Measurements from ENCODE around the gene MIGA2.

MIGA2 gene

DNA sequence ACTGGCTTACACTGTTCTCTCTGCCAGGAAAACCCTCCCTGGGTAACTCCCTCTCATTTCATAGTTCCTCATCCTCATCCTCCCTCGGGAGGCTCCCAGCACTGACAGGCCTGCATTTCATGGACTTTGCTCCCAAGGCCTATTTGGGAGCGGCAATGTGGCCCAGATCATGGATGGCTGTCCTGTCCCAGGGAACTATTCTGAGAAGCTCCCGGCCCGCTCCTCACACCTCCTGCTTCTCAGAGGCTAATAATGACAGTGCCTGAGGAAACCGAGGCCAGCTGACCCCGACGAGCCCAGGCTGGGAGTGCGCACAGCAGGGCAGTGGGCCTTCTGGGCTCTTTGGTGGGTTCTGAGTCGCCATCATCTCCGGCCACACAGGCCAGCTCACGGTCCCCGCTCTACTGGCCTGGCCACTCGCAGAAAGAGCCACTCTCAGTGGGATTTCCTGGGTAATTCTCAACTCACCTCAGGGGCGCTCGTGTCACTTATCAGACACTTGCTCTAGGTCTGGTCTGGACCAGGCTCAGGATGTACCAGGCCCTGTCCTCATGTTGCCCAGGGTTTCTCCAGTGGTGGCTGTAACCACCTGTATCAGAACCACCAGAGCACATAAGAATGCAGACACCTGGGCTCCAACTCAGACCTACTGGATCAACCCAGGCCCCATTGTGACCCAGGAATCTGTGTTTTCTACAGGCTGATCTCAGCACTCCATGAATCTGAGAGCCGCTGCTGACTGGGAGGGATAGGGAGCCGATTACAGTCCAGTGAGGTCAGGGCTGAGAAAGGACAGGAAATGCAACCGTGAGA is 42.5 kb downstream of the MIGA2 start:
- H3K4me3 ChIP-seq (replicated peaks; ENCODE audit: low read depth, low read length), result no peak overlapping the region
- no peak for DNase-seq (ENCODE audit: extremely low read depth, low read depth)
- TF ChIP-seq, protein P1, sequence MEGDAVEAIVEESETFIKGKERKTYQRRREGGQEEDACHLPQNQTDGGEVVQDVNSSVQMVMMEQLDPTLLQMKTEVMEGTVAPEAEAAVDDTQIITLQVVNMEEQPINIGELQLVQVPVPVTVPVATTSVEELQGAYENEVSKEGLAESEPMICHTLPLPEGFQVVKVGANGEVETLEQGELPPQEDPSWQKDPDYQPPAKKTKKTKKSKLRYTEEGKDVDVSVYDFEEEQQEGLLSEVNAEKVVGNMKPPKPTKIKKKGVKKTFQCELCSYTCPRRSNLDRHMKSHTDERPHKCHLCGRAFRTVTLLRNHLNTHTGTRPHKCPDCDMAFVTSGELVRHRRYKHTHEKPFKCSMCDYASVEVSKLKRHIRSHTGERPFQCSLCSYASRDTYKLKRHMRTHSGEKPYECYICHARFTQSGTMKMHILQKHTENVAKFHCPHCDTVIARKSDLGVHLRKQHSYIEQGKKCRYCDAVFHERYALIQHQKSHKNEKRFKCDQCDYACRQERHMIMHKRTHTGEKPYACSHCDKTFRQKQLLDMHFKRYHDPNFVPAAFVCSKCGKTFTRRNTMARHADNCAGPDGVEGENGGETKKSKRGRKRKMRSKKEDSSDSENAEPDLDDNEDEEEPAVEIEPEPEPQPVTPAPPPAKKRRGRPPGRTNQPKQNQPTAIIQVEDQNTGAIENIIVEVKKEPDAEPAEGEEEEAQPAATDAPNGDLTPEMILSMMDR (IDR thresholded peaks at IDR 0.05; ENCODE audit: low read depth, low read length, missing control alignments), result no peak

DNA sequence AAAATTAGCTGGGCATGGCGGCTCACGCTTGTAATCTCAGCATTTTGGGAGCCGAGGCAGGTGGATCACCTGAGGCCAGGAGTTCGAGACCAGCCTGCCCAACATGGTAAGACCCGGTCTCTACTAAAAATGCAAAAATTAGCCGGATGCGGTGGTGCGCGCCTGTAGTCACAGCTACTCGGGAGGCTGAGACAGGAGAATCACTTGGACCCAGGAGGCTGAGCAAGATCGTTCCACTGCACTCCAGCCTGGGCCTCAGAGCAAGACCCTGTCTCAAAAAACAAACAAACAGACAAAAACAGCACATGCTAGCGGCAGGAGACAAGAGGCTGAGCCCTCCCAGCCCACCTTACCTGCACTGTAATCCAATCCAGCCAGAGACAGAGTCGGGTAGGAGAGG is 43.4 kb downstream of the MIGA2 start:
- no peak for DNase-seq (ENCODE audit: extremely low read depth, low read depth)
- TF ChIP-seq, protein P1 (IDR thresholded peaks at IDR 0.05; ENCODE audit: low read depth, low read length, missing control alignments), result no peak
- peak overlapping the region; percentile 80 for H3K4me3 ChIP-seq (replicated peaks; ENCODE audit: low read depth, low read length)

DNA sequence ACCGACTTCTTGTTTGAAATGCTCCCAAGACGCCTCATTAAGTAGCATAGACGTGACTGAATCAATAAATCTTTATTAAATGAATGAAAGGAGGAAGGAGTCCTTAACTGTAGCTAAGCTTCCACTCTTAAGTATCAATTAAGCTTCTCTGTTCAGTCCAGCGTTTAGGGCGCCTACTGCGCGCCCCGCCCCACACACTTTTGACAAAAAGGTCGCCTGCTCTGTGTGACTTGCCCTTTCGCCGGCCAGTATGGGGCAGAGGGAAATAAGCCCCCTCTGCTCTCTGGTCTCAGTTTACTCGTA is 43.8 kb downstream of the MIGA2 start:
- H3K4me3 ChIP-seq (replicated peaks; ENCODE audit: low read depth, low read length), result peak overlapping the region; percentile 80
- TF ChIP-seq, protein P1 (IDR thresholded peaks at IDR 0.05; ENCODE audit: low read depth, low read length, missing control alignments), result no peak
- DNase-seq (ENCODE audit: extremely low read depth, low read depth), result no peak

DNA sequence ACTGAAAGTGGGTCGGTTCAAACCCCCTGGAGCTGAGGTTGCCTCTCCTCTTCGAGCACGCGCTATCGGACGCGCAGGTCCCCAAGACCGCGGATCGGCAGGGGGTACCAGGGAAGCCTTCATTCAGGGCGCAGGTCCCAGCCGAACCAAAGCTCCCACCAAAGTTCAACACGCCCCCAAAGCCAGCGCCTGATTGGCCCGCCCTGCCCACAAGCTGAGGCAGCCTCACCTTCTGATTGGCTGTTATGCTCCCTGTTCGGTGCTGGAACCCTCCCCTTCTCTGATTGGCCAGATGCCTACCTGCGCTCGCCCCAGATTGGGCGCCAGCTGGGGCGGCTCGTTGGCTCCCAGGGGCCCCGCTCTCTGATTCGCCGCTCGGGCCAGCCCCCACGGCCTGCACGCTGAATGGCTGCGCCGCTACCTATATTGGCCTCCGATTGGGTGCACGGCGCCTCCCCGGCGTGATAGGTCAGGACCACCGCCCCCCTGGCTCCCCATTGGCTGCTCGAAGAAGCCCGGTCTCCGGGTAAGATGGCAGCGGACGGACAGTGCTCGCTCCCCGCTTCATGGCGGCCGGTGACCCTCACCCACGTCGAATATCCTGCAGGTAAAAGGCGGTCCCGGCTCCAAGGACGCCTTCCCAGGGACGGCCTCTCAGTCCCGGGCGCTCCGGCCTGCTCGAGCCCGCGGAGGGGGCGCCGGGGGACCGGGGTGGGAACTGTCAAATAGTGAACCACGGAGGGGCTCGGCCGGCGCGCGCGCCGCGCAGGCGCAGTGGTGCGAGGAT is 44.4 kb downstream of the MIGA2 start, which contains the start of gene DOLPP1:
Gene DOLPP1, plus strand, starts transcription at position 511 of the 787 bp plus-strand sequence. Its CDS starts 21 bp downstream, at position 532.
- TF ChIP-seq, protein P1 (IDR thresholded peaks at IDR 0.05; ENCODE audit: low read depth, low read length, missing control alignments), result no peak
- DNase-seq (ENCODE audit: extremely low read depth, low read depth), result peak; percentile 95
- peak within 1 kb of the TSS; percentile 80 for H3K4me3 ChIP-seq (replicated peaks; ENCODE audit: low read depth, low read length)

DNA sequence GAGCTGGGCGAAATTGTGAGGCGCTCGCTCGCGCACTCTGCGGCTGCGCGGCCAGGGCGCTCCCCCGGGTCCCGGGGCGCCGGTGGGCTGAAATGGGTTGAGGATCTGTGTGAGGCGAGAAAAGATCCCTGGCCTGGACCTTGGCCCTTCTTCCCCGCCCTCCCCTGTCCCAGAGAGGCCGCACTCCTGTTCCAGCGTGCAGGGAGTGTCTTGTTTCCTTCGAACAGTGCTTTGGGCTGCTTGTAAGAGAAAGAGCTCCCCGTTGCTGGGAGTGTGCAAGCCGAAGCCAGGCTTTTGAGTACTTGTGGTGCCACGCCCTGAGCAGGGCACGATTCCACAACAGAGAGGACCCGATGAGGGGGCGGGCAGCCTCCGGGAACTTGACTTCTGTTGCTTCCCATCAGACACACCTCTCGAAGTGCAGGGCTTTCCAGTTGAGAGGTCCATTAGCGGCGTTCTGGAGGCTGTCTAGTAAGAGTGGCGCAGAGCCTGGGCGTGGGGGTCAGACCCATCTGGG is 45.0 kb downstream of the MIGA2 start:
- peak overlapping the region; percentile 80 for H3K4me3 ChIP-seq (replicated peaks; ENCODE audit: low read depth, low read length)
- TF ChIP-seq, protein P1 (IDR thresholded peaks at IDR 0.05; ENCODE audit: low read depth, low read length, missing control alignments), result no peak
- DNase-seq (ENCODE audit: extremely low read depth, low read depth), result no peak

DNA sequence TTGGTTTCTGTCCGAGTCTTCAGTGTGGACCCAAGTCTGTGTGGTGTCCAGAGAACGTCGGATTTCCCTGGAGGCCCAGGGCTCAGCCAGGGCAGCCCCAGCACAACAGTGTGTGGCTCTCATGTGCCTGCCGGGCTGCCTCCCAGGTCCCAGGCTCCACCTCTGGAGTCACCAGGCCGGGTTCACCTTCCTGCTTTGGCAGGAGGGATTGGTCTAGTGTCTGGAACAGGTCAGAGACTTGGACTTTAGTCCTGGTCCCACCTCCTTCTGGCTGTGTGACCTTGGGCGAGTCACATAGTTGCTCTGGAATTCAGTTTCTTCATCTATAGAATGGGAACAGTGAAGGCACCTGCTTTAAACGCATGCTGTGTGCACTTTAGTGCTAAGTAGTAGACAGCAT is 47.7 kb downstream of the MIGA2 start:
- TF ChIP-seq, protein P1 (IDR thresholded peaks at IDR 0.05; ENCODE audit: low read depth, low read length, missing control alignments), result no peak

More for the DNA sequence above, 47.7 kb downstream of the MIGA2 start:
- H3K4me3 ChIP-seq (replicated peaks; ENCODE audit: low read depth, low read length), result no peak overlapping the region
- no peak for DNase-seq (ENCODE audit: extremely low read depth, low read depth)

All from HFF-Myc (cell line).